ENCODE results near the gene TSHZ1. TPM values are rescaled to one million over a fixed set of nuclear protein-coding genes. Genes with fewer than 3 reads are reported as not detected.

Gene TSHZ1
- 4.7 and 5.7 TPM in 2 replicates for total RNA-seq (2014; rRNA removed; shearing (Covaris generic); ENCODE audit: low replicate concordance)

GRCh38 chr18:75210274-75211001 lies at the start of gene TSHZ1:
TSS of gene TSHZ1 (plus strand) at chr18:75210797. CDS start at chr18:75211877, 1,080 bp downstream.
- Histone ChIP-seq H3K9me2 (replicated peaks; ENCODE audit: insufficient read depth, low read length) (no peaks in the 10 kb centered on the region), H3K4me3 (ENCODE audit: low read length) (peak within 1 kb of the TSS; percentile 72), H3K4me1 (ENCODE audit: low read length) (peaks cover 29% of the 10 kb centered on the region), H3K9ac (ENCODE audit: low read length) (peak within 1 kb of the TSS; percentile 82), H3K4me2 (ENCODE audit: low read depth, low read length, poor library complexity, severe bottlenecking) (peak within 1 kb of the TSS; percentile 91), H3K27me3 (ENCODE audit: low read length) (peaks cover 4% of the 10 kb centered on the region; the same call in 1 of the 2 replicates), H3K9me3 (ENCODE audit: low read length) (no peaks in the 10 kb centered on the region), H2AFZ (ENCODE audit: low read length) (peak within 1 kb of the TSS; percentile 89), H3K36me3 (ENCODE audit: insufficient read depth, low read length) (no peaks in the 10 kb centered on the region), H4K20me1 (ENCODE audit: insufficient read depth, low read depth, low read length) (peaks cover 32% of the 10 kb centered on the region), H3K79me2 (ENCODE audit: low read length) (no peaks in the 10 kb centered on the region), H3K27ac (ENCODE audit: low read length) (peak within 1 kb of the TSS; percentile 53)
- DNase-seq, result peak; percentile 95

GRCh38 chr18:75161256-75162028 lies 49.2 kb upstream of the TSHZ1 start:
- Histone ChIP-seq H4K20me1 (ENCODE audit: insufficient read depth, low read depth, low read length) (no peaks in the 10 kb centered on the region), H3K79me2 (ENCODE audit: low read length) (no peaks in the 10 kb centered on the region), H2AFZ (ENCODE audit: low read length) (peak overlapping the region; percentile 73; the same call in 1 of the 2 replicates), H3K36me3 (ENCODE audit: insufficient read depth, low read length) (no peaks in the 10 kb centered on the region), H3K4me2 (ENCODE audit: low read depth, low read length, poor library complexity, severe bottlenecking) (peak overlapping the region; percentile 58), H3K9ac (ENCODE audit: low read length) (peak overlapping the region; percentile 62), H3K27ac (ENCODE audit: low read length) (no peak overlapping the region), H3K4me3 (ENCODE audit: low read length) (peak overlapping the region; percentile 68), H3K27me3 (ENCODE audit: low read length) (no peaks in the 10 kb centered on the region), H3K4me1 (ENCODE audit: low read length) (peaks cover 8% of the 10 kb centered on the region), H3K9me3 (ENCODE audit: low read length) (no peaks in the 10 kb centered on the region), H3K9me2 (replicated peaks; ENCODE audit: insufficient read depth, low read length) (no peaks in the 10 kb centered on the region)
- DNase-seq, result peak; percentile 63

GRCh38 chr18:75162467-75162866 lies 48.1 kb upstream of the TSHZ1 start:
- H3K79me2 ChIP-seq (ENCODE audit: low read length), result no peaks in the 10 kb centered on the region
- H3K4me2 ChIP-seq (ENCODE audit: low read depth, low read length, poor library complexity, severe bottlenecking), result no peak overlapping the region
- no peaks in the 10 kb centered on the region for H3K36me3 ChIP-seq (ENCODE audit: insufficient read depth, low read length)
- no peak overlapping the region for H3K4me3 ChIP-seq (ENCODE audit: low read length)
- no peaks in the 10 kb centered on the region for H3K27me3 ChIP-seq (ENCODE audit: low read length)
- no peaks in the 10 kb centered on the region for H3K9me3 ChIP-seq (ENCODE audit: low read length)
- no peak for DNase-seq
- H3K27ac ChIP-seq (ENCODE audit: low read length), result no peak overlapping the region
- peaks cover 8% of the 10 kb centered on the region for H3K4me1 ChIP-seq (ENCODE audit: low read length)
- no peaks in the 10 kb centered on the region for H4K20me1 ChIP-seq (ENCODE audit: insufficient read depth, low read depth, low read length)
- no peaks in the 10 kb centered on the region for H3K9me2 ChIP-seq (replicated peaks; ENCODE audit: insufficient read depth, low read length)
- H3K9ac ChIP-seq (ENCODE audit: low read length), result no peak overlapping the region
- no peak overlapping the region for H2AFZ ChIP-seq (ENCODE audit: low read length)

- H3K4me3 ChIP-seq (ENCODE audit: low read length), result no peak overlapping the region
- H3K9me2 ChIP-seq (replicated peaks; ENCODE audit: insufficient read depth, low read length), result no peaks in the 10 kb centered on the region
- H3K27me3 ChIP-seq (ENCODE audit: low read length), result no peaks in the 10 kb centered on the region
- no peaks in the 10 kb centered on the region for H3K79me2 ChIP-seq (ENCODE audit: low read length)
- H3K27ac ChIP-seq (ENCODE audit: low read length), result no peak overlapping the region
- H3K9me3 ChIP-seq (ENCODE audit: low read length), result no peaks in the 10 kb centered on the region
- no peak overlapping the region for H2AFZ ChIP-seq (ENCODE audit: low read length)
- H3K4me1 ChIP-seq (ENCODE audit: low read length), result peaks cover 8% of the 10 kb centered on the region
- DNase-seq, result no peak
- H3K9ac ChIP-seq (ENCODE audit: low read length), result no peak overlapping the region
- H3K4me2 ChIP-seq (ENCODE audit: low read depth, low read length, poor library complexity, severe bottlenecking), result no peak overlapping the region
- H3K36me3 ChIP-seq (ENCODE audit: insufficient read depth, low read length), result no peaks in the 10 kb centered on the region
- no peaks in the 10 kb centered on the region for H4K20me1 ChIP-seq (ENCODE audit: insufficient read depth, low read depth, low read length)
These were observed 47.6 kb upstream of the TSHZ1 start for GRCh38 chr18:75162978-75163377.

GRCh38 chr18:75163736-75164135 lies 46.9 kb upstream of the TSHZ1 start:
- Histone ChIP-seq H3K36me3 (ENCODE audit: insufficient read depth, low read length) (no peaks in the 10 kb centered on the region), H3K9me3 (ENCODE audit: low read length) (no peaks in the 10 kb centered on the region), H3K4me1 (ENCODE audit: low read length) (peaks cover 8% of the 10 kb centered on the region), H3K79me2 (ENCODE audit: low read length) (no peaks in the 10 kb centered on the region), H4K20me1 (ENCODE audit: insufficient read depth, low read depth, low read length) (no peaks in the 10 kb centered on the region), H3K4me2 (ENCODE audit: low read depth, low read length, poor library complexity, severe bottlenecking) (no peak overlapping the region), H2AFZ (ENCODE audit: low read length) (no peak overlapping the region), H3K27ac (ENCODE audit: low read length) (no peak overlapping the region), H3K4me3 (ENCODE audit: low read length) (no peak overlapping the region), H3K9ac (ENCODE audit: low read length) (no peak overlapping the region), H3K27me3 (ENCODE audit: low read length) (no peaks in the 10 kb centered on the region), H3K9me2 (replicated peaks; ENCODE audit: insufficient read depth, low read length) (no peaks in the 10 kb centered on the region)
- no peak for DNase-seq

GRCh38 chr18:75164479-75164878 lies 46.1 kb upstream of the TSHZ1 start:
- Histone ChIP-seq H3K27ac (ENCODE audit: low read length) (no peak overlapping the region), H2AFZ (ENCODE audit: low read length) (no peak overlapping the region), H4K20me1 (ENCODE audit: insufficient read depth, low read depth, low read length) (no peaks in the 10 kb centered on the region), H3K4me3 (ENCODE audit: low read length) (no peak overlapping the region), H3K9ac (ENCODE audit: low read length) (no peak overlapping the region), H3K79me2 (ENCODE audit: low read length) (no peaks in the 10 kb centered on the region), H3K9me3 (ENCODE audit: low read length) (no peaks in the 10 kb centered on the region), H3K4me2 (ENCODE audit: low read depth, low read length, poor library complexity, severe bottlenecking) (no peak overlapping the region), H3K36me3 (ENCODE audit: insufficient read depth, low read length) (no peaks in the 10 kb centered on the region), H3K27me3 (ENCODE audit: low read length) (no peaks in the 10 kb centered on the region), H3K4me1 (ENCODE audit: low read length) (peaks cover 8% of the 10 kb centered on the region), H3K9me2 (replicated peaks; ENCODE audit: insufficient read depth, low read length) (no peaks in the 10 kb centered on the region)
- DNase-seq, result no peak

GRCh38 chr18:75165926-75166325 lies 44.7 kb upstream of the TSHZ1 start:
- H3K4me1 ChIP-seq (ENCODE audit: low read length), result peaks cover 5% of the 10 kb centered on the region
- H3K27ac ChIP-seq (ENCODE audit: low read length), result no peak overlapping the region
- no peaks in the 10 kb centered on the region for H3K9me3 ChIP-seq (ENCODE audit: low read length)
- H4K20me1 ChIP-seq (ENCODE audit: insufficient read depth, low read depth, low read length), result no peaks in the 10 kb centered on the region
- DNase-seq, result no peak
- H3K9ac ChIP-seq (ENCODE audit: low read length), result no peak overlapping the region
- no peak overlapping the region for H3K4me2 ChIP-seq (ENCODE audit: low read depth, low read length, poor library complexity, severe bottlenecking)
- no peaks in the 10 kb centered on the region for H3K36me3 ChIP-seq (ENCODE audit: insufficient read depth, low read length)
- H3K79me2 ChIP-seq (ENCODE audit: low read length), result no peaks in the 10 kb centered on the region
- no peak overlapping the region for H3K4me3 ChIP-seq (ENCODE audit: low read length)
- H2AFZ ChIP-seq (ENCODE audit: low read length), result no peak overlapping the region
- H3K27me3 ChIP-seq (ENCODE audit: low read length), result no peaks in the 10 kb centered on the region
- no peaks in the 10 kb centered on the region for H3K9me2 ChIP-seq (replicated peaks; ENCODE audit: insufficient read depth, low read length)

GRCh38 chr18:75167137-75167536 lies 43.5 kb upstream of the TSHZ1 start:
- Histone ChIP-seq H3K79me2 (ENCODE audit: low read length) (no peaks in the 10 kb centered on the region), H3K9ac (ENCODE audit: low read length) (no peak overlapping the region), H3K9me3 (ENCODE audit: low read length) (no peaks in the 10 kb centered on the region), H3K27ac (ENCODE audit: low read length) (no peak overlapping the region), H4K20me1 (ENCODE audit: insufficient read depth, low read depth, low read length) (no peaks in the 10 kb centered on the region), H3K4me2 (ENCODE audit: low read depth, low read length, poor library complexity, severe bottlenecking) (no peak overlapping the region), H2AFZ (ENCODE audit: low read length) (no peak overlapping the region), H3K4me1 (ENCODE audit: low read length) (no peaks in the 10 kb centered on the region), H3K27me3 (ENCODE audit: low read length) (no peaks in the 10 kb centered on the region), H3K36me3 (ENCODE audit: insufficient read depth, low read length) (no peaks in the 10 kb centered on the region), H3K9me2 (replicated peaks; ENCODE audit: insufficient read depth, low read length) (no peaks in the 10 kb centered on the region), H3K4me3 (ENCODE audit: low read length) (no peak overlapping the region)
- no peak for DNase-seq

All from Karpas-422 (cell line).